Heart right ventricle (tissue), 16 donors: ENCODE results near the gene EEF1AKMT4. TPM values are rescaled to one million over a fixed set of nuclear protein-coding genes. Genes with fewer than 3 reads are reported as not detected.

Source experiments
- ATAC-seq, 8 donors: fragments of 200-7000 bp; cut with Tn5 transposase; one replicate each; pipeline ENCODE4 v1.9.1; 2020; ENCODE audit warnings: mild to moderate bottlenecking in 8 of 8, moderate library complexity in 8 of 8, moderate number of reproducible peaks in 1 of 8
- DNase-seq, 2 donors: peaks; one replicate each; pipeline ENCODE4 v3.0.0-alpha.2; 2020
- H3K27ac ChIP-seq, 10 donors: fragments of 200-600 bp; sonication (generic) in 2 of 10; one replicate each; pipeline versions ENCODE4 v1.5.0 to v1.8.0; 2020 to 2022; ENCODE audit warnings: mild to moderate bottlenecking in 3 of 10
- H3K27me3 ChIP-seq, 7 donors: fragments of 200-600 bp; one replicate each; pipeline ENCODE4 v1.8.0; 2021 to 2022; ENCODE audit warnings: mild to moderate bottlenecking in 2 of 7
- H3K36me3 ChIP-seq, 9 donors: fragments of 200-600 bp; sonication (generic) in 1 of 9; one replicate each; pipeline versions ENCODE4 v1.5.0 to v1.8.0; 2020 to 2022; ENCODE audit warnings: mild to moderate bottlenecking in 2 of 9
- H3K4me1 ChIP-seq, 9 donors: fragments of 200-600 bp; sonication (generic) in 1 of 9; one replicate each; pipeline versions ENCODE4 v1.5.0 to v1.8.0; 2020 to 2022; ENCODE audit warnings: mild to moderate bottlenecking in 4 of 9
- H3K4me3 ChIP-seq, 10 donors: fragments of 200-600 bp; sonication (generic) in 2 of 10; one replicate each; pipeline versions ENCODE4 v1.5.0 to v1.8.0; 2020 to 2022; ENCODE audit warnings: mild to moderate bottlenecking in 7 of 10, moderate library complexity in 2 of 10
- H3K9me3 ChIP-seq, 11 donors: fragments of 200-600 bp in 10 of 11; sonication (generic) in 2 of 11; one replicate each; pipeline versions ENCODE4 v1.5.0 to v1.8.0; 2013 to 2022; ENCODE audit warnings: mild to moderate bottlenecking in 2 of 11, control low read depth in 1 of 11, moderate library complexity in 1 of 11
- CTCF ChIP-seq, 9 donors: fragments of 200-600 bp; sonication (generic) in 2 of 9; IDR thresholded peaks; one replicate each; pipeline versions ENCODE4 v1.5.0 to v1.8.0; 2021 to 2022; ENCODE audit warnings: antibody characterized with exemption in 9 of 9, mild to moderate bottlenecking in 5 of 9, moderate library complexity in 1 of 9
- WGBS, 2 donors: extraction: QIAGEN DNeasy Blood & Tissue Kit; methylation state at CpG; one replicate each; pipeline ENCODE4 v1.1.7; 2013; ENCODE audit warnings: inconsistent platforms in 1 of 2; 5-methylcytosine and 5-hydroxymethylcytosine counted together
- intact Hi-C, 10 donors: fragments of 100-400 bp; cut with DNase I; formaldehyde crosslinking; loops; one replicate each; pipeline versions ENCODE4 v1.11.1 to v1.14.2; 2022
- polyA plus RNA-seq, 2 donors: library from polyadenylated mRNA; stranded (reverse); fragments of 200-250 nt; gene quantifications; one replicate each; pipeline ENCODE4 v1.2.3, GENCODE V29; 2013
- total RNA-seq, 10 donors: library from RNA; stranded (reverse); fragmentation: NEBNext Ultra II Directional in 3 of 10; extraction: Animal tissue kit (Norgen Biotek cat#: 25700) in 3 of 10; gene quantifications; one replicate each; pipeline versions ENCODE4 v1.2.1 to v1.2.4, GENCODE V29; 2021 to 2023
- donor health status: Arrhythmogenic right ventricular cardiomyopathy.
- donor health status: ischemic (EF 13 %, LVEDD 7.1; RV severe dilation, severe dysfunction).
- donor health status: healthy with polysubstance abuse.
- donor health status: DM: no; HTN: yes; CAD: no.
- donor health status: DM: no; HTN: no; CAD: no.
- donor health status: ischemic (EF 25% LVEDD 6.9; RV normal size, moderate dysfunction).
- donor health status: ischemic (EF 25% LVEDD 5.7; RV mildly dilated, moderate dysfunction).
- donor health status: healthy.
- donor health status: DM: yes; HTN: yes; CAD: no.
- donor health status: Ischemic cardiomyopathy.
- donor health status: ischemic (EF 35%, LVEDD 5.7; RV mildly dilated, moderate dysfunction).
- donor health status: nonischemic (EF 11% LVEDD 7.7; RV severe dilation, severe dysfunction).
- donor health status: DM: yes; HTN: yes; CAD: no.
- donor health status: PGD.
- donor health status: ischemic (EF 29% LVEDD 5.4; RV normal size, mild dysfunction).
- donor health status: nonischemic (EF 23%, LVEDD 6.1; RV moderate dilation, normal function).

Gene EEF1AKMT4
- total and polyA plus RNA-seq, 12 donors = 0.49 to 19.4 (median 1.1) TPM

DNA sequence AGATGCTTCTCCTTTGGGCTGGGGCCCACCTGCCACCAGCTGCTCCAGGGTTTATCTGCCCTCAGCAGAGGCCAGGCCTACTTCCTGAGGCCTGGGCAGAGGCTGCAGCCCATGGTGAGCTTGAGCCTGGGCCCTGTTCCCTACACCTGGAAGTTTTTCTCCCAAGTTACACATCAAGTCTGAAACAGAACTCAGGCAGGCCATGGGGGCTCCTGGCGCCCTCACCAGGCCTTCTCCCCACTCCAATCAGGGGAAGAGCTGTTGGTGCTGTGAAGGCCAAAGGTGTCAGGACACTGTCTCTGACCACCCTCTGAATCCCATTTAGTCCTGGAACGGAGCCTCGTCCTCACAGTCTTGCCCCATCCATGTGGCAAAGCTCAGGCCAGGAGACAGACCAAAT, 12.8 kb upstream of the EEF1AKMT4 start:
- ATAC-seq (no peak), DNase-seq (no peak)
- Histone ChIP-seq H3K4me1 (peaks cover 0 to 6% (median 4%) of the 10 kb centered on the region in 9 donors), H3K9me3 (no peaks in the 10 kb centered on the region), H3K4me3 (no peak overlapping the region), H3K27ac (no peak overlapping the region), H3K27me3 (peaks cover 0 to 26% (median 20%) of the 10 kb centered on the region in 7 donors), H3K36me3 (no peaks in the 10 kb centered on the region)
- no peak for TF ChIP-seq CTCF (IDR thresholded peaks at IDR 0.05)
- intact Hi-C loops = no loop called here
- 72 to 83% methylated on average over 3 of the region's 3 CpGs for whole genome bisulfite sequencing, 2 donors

- DNase-seq = no peak
- Histone ChIP-seq H3K4me3 (no peak overlapping the region), H3K36me3 (peaks cover 0 to 5% (median under 1%) of the 10 kb centered on the region in 9 donors), H3K27me3 (peaks cover 0 to 20% (median 16%) of the 10 kb centered on the region in 7 donors), H3K27ac (no peak overlapping the region), H3K4me1 (peaks cover 0 to 8% (median 7%) of the 10 kb centered on the region in 9 donors), H3K9me3 (no peaks in the 10 kb centered on the region)
- no peak for TF ChIP-seq CTCF (IDR thresholded peaks at IDR 0.05)
- intact Hi-C loops = no loop called here
- ATAC-seq = no peak
- WGBS, 2 donors = 66 to 71% methylated on average over 7 of the region's 7 CpGs
Observed at GRCh38 chr3:184237211-184237610, 12.3 kb upstream of the EEF1AKMT4 start.

DNA sequence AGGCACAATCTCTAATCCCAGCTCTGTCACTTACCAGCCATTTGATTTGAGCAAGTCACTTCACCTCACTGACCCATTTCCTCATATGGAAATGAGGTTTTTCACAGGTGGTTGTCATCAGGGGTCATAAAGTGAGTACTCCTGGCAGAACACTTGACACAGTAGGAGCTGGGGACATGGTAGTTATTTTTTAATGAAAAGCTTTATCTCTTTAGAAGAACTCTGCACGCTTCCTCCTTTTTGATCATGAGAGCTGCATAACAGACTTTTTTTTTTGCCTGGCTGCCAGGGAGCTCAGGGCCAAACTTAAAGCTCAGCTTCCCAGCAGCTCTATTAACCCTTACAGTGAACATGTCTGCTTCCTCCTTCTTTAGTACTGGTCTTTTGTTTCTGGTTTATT, 11.7 kb upstream of the EEF1AKMT4 start:
- ATAC-seq = no peak
- H3K27ac ChIP-seq = no peak overlapping the region
- 30 to 46% methylated on average over 1 of the region's 1 CpG for WGBS, 2 donors
- intact Hi-C loops = no loop called here
- H3K4me1 ChIP-seq = peaks cover 0 to 8% (median 7%) of the 10 kb centered on the region in 9 donors
- H3K4me3 ChIP-seq = no peak overlapping the region
- H3K9me3 ChIP-seq = no peaks in the 10 kb centered on the region
- no peak for TF ChIP-seq CTCF (IDR thresholded peaks at IDR 0.05)
- H3K27me3 ChIP-seq = peaks cover 0 to 15% (median 10%) of the 10 kb centered on the region in 7 donors
- H3K36me3 ChIP-seq = peaks cover 0 to 10% (median 6%) of the 10 kb centered on the region in 9 donors
- DNase-seq = no peak

DNA sequence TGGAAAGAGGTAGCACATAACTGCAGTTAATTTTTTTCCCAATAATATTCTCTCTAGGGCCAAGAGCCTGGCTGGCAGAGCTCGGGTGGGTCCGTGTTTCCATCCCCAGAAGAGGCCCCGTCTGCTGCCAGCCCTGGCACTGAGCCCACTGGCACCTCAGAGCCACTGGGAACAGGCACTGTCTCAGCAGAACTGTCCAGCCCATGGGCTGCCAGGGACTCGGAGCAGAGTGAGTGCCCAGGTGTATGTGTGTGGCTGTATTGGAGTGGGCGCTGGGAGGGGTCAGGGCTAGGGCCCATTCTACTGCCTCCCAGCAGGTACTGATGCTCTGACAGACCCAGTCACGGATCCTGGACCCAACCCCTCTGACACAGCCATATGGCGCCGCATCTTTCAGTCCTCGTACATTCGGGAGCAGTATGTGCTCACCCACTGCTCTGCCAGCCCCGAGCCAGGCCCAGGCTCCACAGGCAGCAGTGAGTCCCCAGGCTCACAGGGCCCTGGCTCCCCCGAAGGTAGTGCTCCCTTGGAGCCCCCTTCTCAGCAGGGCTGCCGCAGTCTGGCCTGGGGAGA, 11.1 kb upstream of the EEF1AKMT4 start:
- Histone ChIP-seq H3K4me1 (peaks cover 0 to 8% (median 7%) of the 10 kb centered on the region in 9 donors), H3K27me3 (peaks cover 0 to 9% (median 5%) of the 10 kb centered on the region in 7 donors), H3K27ac (no peak overlapping the region), H3K9me3 (no peaks in the 10 kb centered on the region), H3K36me3 (peaks cover 0 to 16% (median 11%) of the 10 kb centered on the region in 9 donors), H3K4me3 (no peak overlapping the region)
- DNase-seq (no peak), ATAC-seq (no peak)
- WGBS, 2 donors = 72 to 73% methylated on average over 13 of the region's 13 CpGs
- no peak for TF ChIP-seq CTCF (IDR thresholded peaks at IDR 0.05)
- intact Hi-C loops = no loop called here
